Esophagus muscularis mucosa (tissue), 4 donors: ENCODE results near the gene IGFBP2.

Experiments used
- CTCF ChIP-seq, 3 experiments: fragments of 200-600 bp in 2 of 3; fragments of 450-650 bp in 1 of 3; sonication (generic) in 2 of 3; IDR thresholded peaks; one replicate each; pipeline ENCODE4 v1.5.1; 2017 to 2019; ENCODE audit warnings: antibody characterized with exemption in 3 of 3, mild to moderate bottlenecking in 2 of 3, moderate library complexity in 1 of 3
- EP300 ChIP-seq: sonication (generic); formaldehyde crosslinking; IDR thresholded peaks from one replicate; pipeline ENCODE4 v1.6.1; 2017; ENCODE audit warnings: antibody characterized with exemption
- POLR2A ChIP-seq: fragments of 450-650 bp; IDR thresholded peaks from one replicate; pipeline ENCODE4 v1.6.1; 2017; ENCODE audit warnings: antibody characterized with exemption, moderate library complexity, mild to moderate bottlenecking, low read depth

- TF ChIP-seq CTCF (IDR thresholded peaks at IDR 0.05) = no peak
- no peak for TF ChIP-seq POLR2A
- TF ChIP-seq EP300 = no peak
These were observed 63.1 kb downstream of the IGFBP2 start for GRCh38 chr2:216696321-216696720.
